ENCODE data around the gene SYPL1.

- peak; percentile 100 for TF ChIP-seq CTCF (IDR thresholded peaks at IDR 0.05)
- TF ChIP-seq USF2 (IDR thresholded peaks at IDR 0.05; ENCODE audit: borderline replicate concordance, low read depth, low read length), result 0 out of 2 replicates have a peak, but pooled peaks have one; percentile 3
- no peak for TF ChIP-seq TCF12 (IDR thresholded peaks at IDR 0.05)
- TF ChIP-seq TAF1 (IDR thresholded peaks at IDR 0.05; ENCODE audit: borderline replicate concordance, low read depth, low read length), result no peak
- TF ChIP-seq EZH2phosphoT487 (IDR thresholded peaks at IDR 0.05; ENCODE audit: borderline replicate concordance, low read depth), result no peak
- TF ChIP-seq EP300 (IDR thresholded peaks at IDR 0.05; ENCODE audit: borderline replicate concordance in 1 of 2, low read depth in 1 of 2, low read length in 1 of 2), result no peak
- TF ChIP-seq REST (IDR thresholded peaks at IDR 0.05; ENCODE audit: low read depth, low read length), result no peak
- TF ChIP-seq POLR2AphosphoS5 (IDR thresholded peaks at IDR 0.05; ENCODE audit: low read depth, low read length), result no peak
- TF ChIP-seq SIN3A (IDR thresholded peaks at IDR 0.05; ENCODE audit: borderline replicate concordance, low read depth, low read length), result no peak
Observed at GRCh38 chr7:106153891-106154449, 41.9 kb upstream of the SYPL1 start.

Measured in SK-N-SH (cell line).